IMR-90 (cell line): ENCODE measurements around the gene GIPC3. TPM values are rescaled to one million over a fixed set of nuclear protein-coding genes. Genes with fewer than 3 reads are reported as not detected.

Experiments used
- ATAC-seq: fragments of 200-7000 bp; cut with Tn5 transposase; 2 replicates; pipeline ENCODE4 v1.9.1; 2020; ENCODE audit warnings: low read depth, mild to moderate bottlenecking, moderate library complexity
- BruUV-seq: library from RNA; stranded (reverse); fragments of 400-500 nt; replicated peaks from 2 replicates; lab custom pipeline; 2021; lab: Mats Ljungman, UMichigan
- CTCF ChIA-PET: fragments of 300-600 bp; formaldehyde crosslinking; extraction: SDS; loops from one replicate; lab custom pipeline; 2021; ENCODE audit warnings: antibody characterized with exemption; lab: Yijun Ruan, JAX
- POLR2A ChIA-PET: fragments of 300-600 bp; sonication (Branson Sonifier 250); formaldehyde crosslinking; loops from one replicate; lab custom pipeline; 2022; ENCODE audit warnings: antibody characterized with exemption; ENCODE audit not compliant: unreplicated experiment; lab: Charles Lee
- DNase-seq: peaks from one replicate; pipeline ENCODE4 v3.0.0; 2013
- H2AFZ ChIP-seq: replicated peaks from 2 replicates; pipeline ENCODE3; 2013; ENCODE audit warnings: low read length, mild to moderate bottlenecking; ENCODE audit not compliant: poor library complexity
- H2AK5ac ChIP-seq: 2 replicates; pipeline ENCODE4 v1.6.1; 2013; ENCODE audit warnings: low read depth, low read length, inconsistent platforms
- H2AK9ac ChIP-seq: replicated peaks from 2 replicates; pipeline ENCODE3; 2013; ENCODE audit warnings: mild to moderate bottlenecking, low read depth, low read length, moderate library complexity; ENCODE audit not compliant: poor library complexity
- H2BK120ac ChIP-seq: 2 replicates; pipeline ENCODE4 v1.6.1; 2013; ENCODE audit warnings: low read depth, low read length, inconsistent platforms
- H2BK15ac ChIP-seq: 3 replicates; pipeline ENCODE4 v1.6.1; 2013; ENCODE audit warnings: low read depth, low read length, inconsistent platforms
- H2BK20ac ChIP-seq: 2 replicates; pipeline ENCODE4 v1.6.1; 2013; ENCODE audit warnings: low read depth, mild to moderate bottlenecking, inconsistent platforms, low read length, moderate library complexity
- H2BK5ac ChIP-seq: 2 replicates; pipeline ENCODE4 v1.6.1; 2013; ENCODE audit warnings: mild to moderate bottlenecking, low read depth, low read length, inconsistent platforms; ENCODE audit not compliant: poor library complexity, severe bottlenecking
- H3K14ac ChIP-seq: replicated peaks from 2 replicates; pipeline ENCODE4 v1.6.1; 2013; ENCODE audit warnings: low read depth, low read length, inconsistent platforms
- H3K18ac ChIP-seq: 2 replicates; pipeline ENCODE4 v1.6.1; 2013; ENCODE audit warnings: low read depth, low read length, control low read depth
- H3K23ac ChIP-seq: 2 replicates; pipeline ENCODE4 v1.6.1; 2013; ENCODE audit warnings: low read depth, low read length, inconsistent platforms
- H3K27ac ChIP-seq: 2 replicates; pipeline ENCODE4 v1.5.1; 2013; ENCODE audit warnings: mild to moderate bottlenecking, control low read depth, low read length; ENCODE audit not compliant: insufficient read depth
- H3K27me3 ChIP-seq: 2 replicates; pipeline ENCODE4 v1.6.1; 2013; ENCODE audit warnings: low read length; ENCODE audit not compliant: control insufficient read depth, insufficient read depth
- H3K36me3 ChIP-seq: 2 replicates; pipeline ENCODE4 v1.6.1; 2013; ENCODE audit warnings: low read length, mixed read lengths; ENCODE audit not compliant: control insufficient read depth, insufficient read depth
- H3K4ac ChIP-seq: 2 replicates; pipeline ENCODE4 v1.6.1; 2013; ENCODE audit warnings: low read depth, low read length, inconsistent platforms
- H3K4me1 ChIP-seq: 2 replicates; pipeline ENCODE4 v1.6.1; 2013; ENCODE audit warnings: low read length, mixed read lengths; ENCODE audit not compliant: control insufficient read depth, insufficient read depth
- H3K4me2 ChIP-seq: 2 replicates; pipeline ENCODE4 v1.6.1; 2013; ENCODE audit warnings: low read depth, mild to moderate bottlenecking, control low read depth, low read length, moderate library complexity
- H3K4me3 ChIP-seq: 2 replicates; pipeline ENCODE4 v1.5.1; 2013; ENCODE audit warnings: low read depth, mild to moderate bottlenecking, control low read depth, low read length, moderate library complexity; ENCODE audit not compliant: insufficient read depth
- H3K56ac ChIP-seq: 2 replicates; pipeline ENCODE4 v1.6.1; 2013; ENCODE audit warnings: low read length, inconsistent platforms; ENCODE audit not compliant: insufficient read depth; ENCODE audit errors: extremely low read depth
- H3K79me1 ChIP-seq, 2 experiments: 2 replicates each; pipeline ENCODE4 v1.6.1; 2013; ENCODE audit warnings: low read length in 2 of 2, inconsistent platforms in 1 of 2, low read depth in 1 of 2
- H3K9ac ChIP-seq: 2 replicates; pipeline ENCODE4 v1.6.1; 2013; ENCODE audit warnings: low read depth, low read length, control low read depth
- H3K9me1 ChIP-seq: 2 replicates; pipeline ENCODE4 v1.6.1; 2013; ENCODE audit warnings: low read length, inconsistent platforms; ENCODE audit not compliant: insufficient read depth
- H3K9me3 ChIP-seq: 2 replicates; pipeline ENCODE4 v1.6.1; 2013; ENCODE audit warnings: low read length; ENCODE audit not compliant: control insufficient read depth, insufficient read depth
- H4K20me1 ChIP-seq: 2 replicates; pipeline ENCODE4 v1.6.1; 2013; ENCODE audit warnings: low read length, inconsistent platforms; ENCODE audit not compliant: insufficient read depth
- H4K5ac ChIP-seq: 2 replicates; pipeline ENCODE4 v1.6.1; 2013; ENCODE audit warnings: mild to moderate bottlenecking, low read depth, low read length, control low read depth
- H4K8ac ChIP-seq, 2 experiments: 2 replicates each; pipeline ENCODE4 v1.6.1; 2013; ENCODE audit warnings: low read depth in 2 of 2, low read length in 2 of 2, control low read depth in 1 of 2, inconsistent platforms in 1 of 2
- H4K91ac ChIP-seq: 2 replicates; pipeline ENCODE4 v1.6.1; 2013; ENCODE audit warnings: low read depth, low read length, inconsistent platforms; ENCODE audit not compliant: insufficient read depth
- BHLHE40 ChIP-seq: fragments of 150-350 bp; IDR thresholded peaks from 2 replicates; pipeline ENCODE4 v1.6.1; 2016; ENCODE audit warnings: mild to moderate bottlenecking, low read depth, low read length
- CEBPB ChIP-seq: IDR thresholded peaks from 2 replicates; pipeline ENCODE4 v1.6.1; 2012; ENCODE audit warnings: low read depth, low read length, improper control_type of control experiment
- FOS ChIP-seq: fragments of 150-350 bp; IDR thresholded peaks from 2 replicates; pipeline ENCODE4 v1.6.1; 2016; ENCODE audit warnings: low read depth, low read length
- MAFK ChIP-seq: IDR thresholded peaks from 2 replicates; pipeline ENCODE4 v1.6.1; 2012; ENCODE audit warnings: low read depth, low read length, improper control_type of control experiment
- MAZ ChIP-seq: IDR thresholded peaks from 2 replicates; pipeline ENCODE4 v1.6.1; 2012; ENCODE audit warnings: low read depth, mild to moderate bottlenecking, low read length, improper control_type of control experiment, moderate library complexity, borderline replicate concordance
- MXI1 ChIP-seq: IDR thresholded peaks from 2 replicates; pipeline ENCODE4 v1.6.1; 2012; ENCODE audit warnings: low read depth, mild to moderate bottlenecking, low read length, moderate library complexity, borderline replicate concordance
- NFE2L2 ChIP-seq: fragments of 150-350 bp; IDR thresholded peaks from 2 replicates; pipeline ENCODE4 v1.6.1; 2016; ENCODE audit warnings: low read depth, mild to moderate bottlenecking, low read length
- POLR2A ChIP-seq: IDR thresholded peaks from 2 replicates; pipeline ENCODE4 v1.6.1; 2012; ENCODE audit warnings: mild to moderate bottlenecking, low read depth, low read length
- RAD21 ChIP-seq: IDR thresholded peaks from 2 replicates; pipeline ENCODE4 v1.6.1; 2012; ENCODE audit warnings: low read length, improper control_type of control experiment
- RFX5 ChIP-seq: IDR thresholded peaks from 2 replicates; pipeline ENCODE4 v1.8.0; 2012; ENCODE audit warnings: low read depth, mild to moderate bottlenecking, low read length, moderate library complexity
- SMC3 ChIP-seq: fragments of 150-350 bp; IDR thresholded peaks from 2 replicates; pipeline ENCODE4 v1.6.1; 2016; ENCODE audit warnings: low read depth, mild to moderate bottlenecking, antibody characterized with exemption, low read length, moderate library complexity
- WGBS, 2 experiments: methylation state at CpG; one replicate each; pipeline versions ENCODE4 v1.1.5 to v1.1.7; 2013; ENCODE audit warnings: missing lambda C conversion rate in 2 of 2; ENCODE audit not compliant: insufficient read length in 1 of 2; ENCODE audit errors: extremely low coverage in 2 of 2; 5-methylcytosine and 5-hydroxymethylcytosine counted together
- dilution Hi-C: fragments of 300-500 bp; cut with HindIII; formaldehyde crosslinking; loops from one replicate; pipeline ENCODE4 v1.14.3; 2018; ENCODE audit warnings: low sequenced_read_pairs; ENCODE audit not compliant: unreplicated experiment
- in situ Hi-C: fragments of 300-500 bp; cut with MboI; formaldehyde crosslinking; loops from 3 replicates; pipeline ENCODE4 v1.14.3; 2019; ENCODE audit warnings: low sequenced_read_pairs, inconsistent platforms, mixed read lengths
- intact Hi-C: fragments of 100-400 bp; cut with micrococcal nuclease; formaldehyde crosslinking; loops from 2 replicates; pipeline ENCODE4 v1.10.0; 2022
- polyA plus RNA-seq, 3 experiments: library from polyadenylated mRNA; depleted of rRNA; stranded (reverse); fragments of >200 nt; gene quantifications; 2 replicates each; pipeline ENCODE4 v1.2.3, GENCODE V29; 2012; ENCODE audit warnings: low replicate concordance in 1 of 3
- total RNA-seq: library from RNA; depleted of rRNA; stranded (reverse); fragments of >200 nt; gene quantifications from 2 replicates; pipeline ENCODE4 v1.2.3, GENCODE V29; 2012
- TF ChIP-seq, protein P1 (sequence below): fragments of 150-350 bp; IDR thresholded peaks from 2 replicates; pipeline ENCODE4 v1.6.1; 2017; ENCODE audit warnings: mild to moderate bottlenecking, antibody characterized with exemption, low read length, low read depth
- TF ChIP-seq, protein P2 (sequence below): fragments of 150-350 bp; IDR thresholded peaks from 2 replicates; pipeline ENCODE4 v1.6.1; 2016; ENCODE audit warnings: low read depth, mild to moderate bottlenecking, low read length, moderate library complexity, borderline replicate concordance
- TF ChIP-seq, protein P3 (sequence below): conservative IDR thresholded peaks from 2 replicates; pipeline ENCODE4 v1.5.1; 2012; ENCODE audit warnings: mild to moderate bottlenecking, low read depth, low read length, improper control_type of control experiment

GIPC3 gene
- total and polyA plus RNA-seq, 2 of the 4 experiments (the other 2 are of a cell fraction) = under 0.01 to 0.36 TPM

DNA sequence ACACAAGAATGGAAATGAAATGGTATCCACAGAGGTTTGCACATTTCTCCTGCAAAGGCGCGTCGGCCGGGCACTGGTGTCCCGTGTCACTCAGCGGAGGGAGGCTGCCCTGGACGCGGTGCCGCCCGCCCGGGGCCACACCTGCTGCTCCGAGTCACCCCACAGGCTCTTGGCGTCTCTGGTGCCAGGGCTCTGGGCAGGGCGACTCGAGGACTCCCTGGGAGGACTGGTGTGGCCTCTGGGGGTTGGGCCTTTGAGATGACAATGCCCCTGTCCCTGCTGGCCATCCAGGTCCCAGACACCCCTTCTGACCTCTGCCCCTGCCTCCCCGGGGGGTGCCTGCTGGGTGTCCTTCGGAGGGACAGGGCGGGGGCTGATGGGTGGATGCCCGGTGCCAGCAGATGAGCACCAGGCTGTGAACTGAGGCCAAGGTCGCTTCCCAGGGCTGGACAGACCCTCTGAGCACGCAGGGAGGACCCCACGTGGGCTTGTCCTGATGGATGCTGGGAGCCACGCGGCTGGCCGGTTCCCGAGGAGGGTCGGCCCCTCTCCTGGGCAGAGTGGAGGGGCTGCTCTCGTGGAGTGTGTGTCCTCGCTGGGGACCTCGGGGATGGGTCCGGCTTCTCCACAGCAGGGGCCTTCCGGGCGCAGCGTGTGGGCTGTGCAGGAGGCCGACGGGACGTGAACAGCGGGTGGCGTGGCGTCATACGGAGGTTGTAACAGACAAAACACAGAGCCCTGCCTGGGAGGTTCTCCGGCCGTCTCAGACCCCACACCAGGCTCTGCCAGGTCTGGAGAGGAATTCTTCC, 46.0 kb downstream of the GIPC3 start:
- TF ChIP-seq FOS (no peak), RFX5 (no peak), MAFK (no peak), MAZ (no peak), POLR2A (no peak), CEBPB (no peak), SMC3 (no peak), NFE2L2 (no peak), BHLHE40 (no peak), MXI1 (no peak), RAD21 (no peak)
- TF ChIP-seq, protein P1, sequence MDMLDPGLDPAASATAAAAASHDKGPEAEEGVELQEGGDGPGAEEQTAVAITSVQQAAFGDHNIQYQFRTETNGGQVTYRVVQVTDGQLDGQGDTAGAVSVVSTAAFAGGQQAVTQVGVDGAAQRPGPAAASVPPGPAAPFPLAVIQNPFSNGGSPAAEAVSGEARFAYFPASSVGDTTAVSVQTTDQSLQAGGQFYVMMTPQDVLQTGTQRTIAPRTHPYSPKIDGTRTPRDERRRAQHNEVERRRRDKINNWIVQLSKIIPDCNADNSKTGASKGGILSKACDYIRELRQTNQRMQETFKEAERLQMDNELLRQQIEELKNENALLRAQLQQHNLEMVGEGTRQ = no peak
- TF ChIP-seq, protein P2, sequence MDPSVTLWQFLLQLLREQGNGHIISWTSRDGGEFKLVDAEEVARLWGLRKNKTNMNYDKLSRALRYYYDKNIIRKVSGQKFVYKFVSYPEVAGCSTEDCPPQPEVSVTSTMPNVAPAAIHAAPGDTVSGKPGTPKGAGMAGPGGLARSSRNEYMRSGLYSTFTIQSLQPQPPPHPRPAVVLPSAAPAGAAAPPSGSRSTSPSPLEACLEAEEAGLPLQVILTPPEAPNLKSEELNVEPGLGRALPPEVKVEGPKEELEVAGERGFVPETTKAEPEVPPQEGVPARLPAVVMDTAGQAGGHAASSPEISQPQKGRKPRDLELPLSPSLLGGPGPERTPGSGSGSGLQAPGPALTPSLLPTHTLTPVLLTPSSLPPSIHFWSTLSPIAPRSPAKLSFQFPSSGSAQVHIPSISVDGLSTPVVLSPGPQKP = no peak
- TF ChIP-seq, protein P3, sequence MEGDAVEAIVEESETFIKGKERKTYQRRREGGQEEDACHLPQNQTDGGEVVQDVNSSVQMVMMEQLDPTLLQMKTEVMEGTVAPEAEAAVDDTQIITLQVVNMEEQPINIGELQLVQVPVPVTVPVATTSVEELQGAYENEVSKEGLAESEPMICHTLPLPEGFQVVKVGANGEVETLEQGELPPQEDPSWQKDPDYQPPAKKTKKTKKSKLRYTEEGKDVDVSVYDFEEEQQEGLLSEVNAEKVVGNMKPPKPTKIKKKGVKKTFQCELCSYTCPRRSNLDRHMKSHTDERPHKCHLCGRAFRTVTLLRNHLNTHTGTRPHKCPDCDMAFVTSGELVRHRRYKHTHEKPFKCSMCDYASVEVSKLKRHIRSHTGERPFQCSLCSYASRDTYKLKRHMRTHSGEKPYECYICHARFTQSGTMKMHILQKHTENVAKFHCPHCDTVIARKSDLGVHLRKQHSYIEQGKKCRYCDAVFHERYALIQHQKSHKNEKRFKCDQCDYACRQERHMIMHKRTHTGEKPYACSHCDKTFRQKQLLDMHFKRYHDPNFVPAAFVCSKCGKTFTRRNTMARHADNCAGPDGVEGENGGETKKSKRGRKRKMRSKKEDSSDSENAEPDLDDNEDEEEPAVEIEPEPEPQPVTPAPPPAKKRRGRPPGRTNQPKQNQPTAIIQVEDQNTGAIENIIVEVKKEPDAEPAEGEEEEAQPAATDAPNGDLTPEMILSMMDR = no peak
- ChIA-PET CTCF (no interaction called here), POLR2A (no interaction called here)
- H3K14ac ChIP-seq = no peak overlapping the region
- intact Hi-C loops = no loop called here
- H4K20me1 ChIP-seq = peaks cover 6% of the 10 kb centered on the region
- H3K4me1 ChIP-seq = no peaks in the 10 kb centered on the region
- H3K9ac ChIP-seq = no peak overlapping the region
- H2AK9ac ChIP-seq = no peak overlapping the region
- no peak overlapping the region for H2BK20ac ChIP-seq
- no peak overlapping the region for H2AFZ ChIP-seq
- H4K5ac ChIP-seq = no peak overlapping the region
- H4K91ac ChIP-seq = no peak overlapping the region
- H3K4me2 ChIP-seq = no peak overlapping the region
- H3K23ac ChIP-seq = no peak overlapping the region
- H2BK15ac ChIP-seq = no peak overlapping the region
- dilution Hi-C loops = no loop called here
- no peaks in the 10 kb centered on the region for H3K9me3 ChIP-seq
- H4K8ac ChIP-seq = no peak overlapping the region
- ATAC-seq (no peak), DNase-seq (no peak)
- no peak overlapping the region for H3K27ac ChIP-seq
- H3K79me1 ChIP-seq = peaks cover 0 to 8% of the 10 kb centered on the region in 2 experiments; a peak in 3 of 4 replicates
- H3K27me3 ChIP-seq = no peaks in the 10 kb centered on the region
- H3K9me1 ChIP-seq = peaks cover 3% of the 10 kb centered on the region; the same call in 1 of the 2 replicates
- in situ Hi-C loops = no loop called here
- H3K4me3 ChIP-seq = no peak overlapping the region
- no peak overlapping the region for H3K56ac ChIP-seq
- H3K36me3 ChIP-seq = peaks cover 20% of the 10 kb centered on the region
- no TSS peak for BruUV-seq
- H3K4ac ChIP-seq = no peak overlapping the region
- H3K18ac ChIP-seq = no peak overlapping the region
- H2AK5ac ChIP-seq = no peak overlapping the region
- H2BK5ac ChIP-seq = no peak overlapping the region
- 95% methylated on average over 21 of the region's 43 CpGs; no CpG with 5 or more reads in 1 of the 2 experiments for WGBS, 2 experiments
- no peak overlapping the region for H2BK120ac ChIP-seq
